PFSK-1 (cell line): Measurements from ENCODE around the gene DCAF15. TPM values are rescaled to one million over a fixed set of nuclear protein-coding genes. Genes with fewer than 3 reads are reported as not detected.
A peak's percentile ranks its signal among the peaks of the same experiment; 100 is the strongest.

ENCODE experiments used
- FOXP2 ChIP-seq: optimal IDR thresholded peaks from 2 replicates; pipeline ENCODE3; 2011; ENCODE audit warnings: borderline replicate concordance, control low read depth, inconsistent platforms; ENCODE audit not compliant: insufficient read depth; ENCODE audit errors: extremely low read length, extremely low read depth
- POLR2AphosphoS5 ChIP-seq: IDR thresholded peaks from 2 replicates; pipeline ENCODE4 v1.6.1; 2012; ENCODE audit warnings: low read depth, mild to moderate bottlenecking, control low read depth, low read length, moderate library complexity
- SIN3A ChIP-seq: IDR thresholded peaks from 2 replicates; pipeline ENCODE4 v1.6.1; 2012; ENCODE audit warnings: mild to moderate bottlenecking, low read length, moderate library complexity, borderline replicate concordance; ENCODE audit not compliant: insufficient read depth
- TAF1 ChIP-seq: IDR thresholded peaks from 2 replicates; pipeline ENCODE4 v1.6.1; 2012; ENCODE audit warnings: low read length, control low read depth, borderline replicate concordance; ENCODE audit not compliant: insufficient read depth
- polyA plus RNA-seq: library from polyadenylated mRNA; unstranded; fragments of >200 nt; gene quantifications from one replicate; pipeline ENCODE4 v1.2.1, GENCODE V29; 2012; ENCODE audit warnings: low read depth, missing spikeins; ENCODE audit not compliant: insufficient read length
- TF ChIP-seq, protein P1 (sequence below), 2 experiments: IDR thresholded peaks; 2 replicates each; pipeline versions ENCODE4 v1.6.1 to v1.8.0; 2011 to 2012; ENCODE audit warnings: low read depth in 2 of 2, low read length in 2 of 2, control low read depth in 1 of 2, inconsistent platforms in 1 of 2, mild to moderate bottlenecking in 1 of 2, moderate library complexity in 1 of 2; ENCODE audit not compliant: insufficient read depth in 1 of 2

DCAF15 gene, protein sequence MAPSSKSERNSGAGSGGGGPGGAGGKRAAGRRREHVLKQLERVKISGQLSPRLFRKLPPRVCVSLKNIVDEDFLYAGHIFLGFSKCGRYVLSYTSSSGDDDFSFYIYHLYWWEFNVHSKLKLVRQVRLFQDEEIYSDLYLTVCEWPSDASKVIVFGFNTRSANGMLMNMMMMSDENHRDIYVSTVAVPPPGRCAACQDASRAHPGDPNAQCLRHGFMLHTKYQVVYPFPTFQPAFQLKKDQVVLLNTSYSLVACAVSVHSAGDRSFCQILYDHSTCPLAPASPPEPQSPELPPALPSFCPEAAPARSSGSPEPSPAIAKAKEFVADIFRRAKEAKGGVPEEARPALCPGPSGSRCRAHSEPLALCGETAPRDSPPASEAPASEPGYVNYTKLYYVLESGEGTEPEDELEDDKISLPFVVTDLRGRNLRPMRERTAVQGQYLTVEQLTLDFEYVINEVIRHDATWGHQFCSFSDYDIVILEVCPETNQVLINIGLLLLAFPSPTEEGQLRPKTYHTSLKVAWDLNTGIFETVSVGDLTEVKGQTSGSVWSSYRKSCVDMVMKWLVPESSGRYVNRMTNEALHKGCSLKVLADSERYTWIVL
- polyA plus RNA-seq, result 68.1 TPM

DNA sequence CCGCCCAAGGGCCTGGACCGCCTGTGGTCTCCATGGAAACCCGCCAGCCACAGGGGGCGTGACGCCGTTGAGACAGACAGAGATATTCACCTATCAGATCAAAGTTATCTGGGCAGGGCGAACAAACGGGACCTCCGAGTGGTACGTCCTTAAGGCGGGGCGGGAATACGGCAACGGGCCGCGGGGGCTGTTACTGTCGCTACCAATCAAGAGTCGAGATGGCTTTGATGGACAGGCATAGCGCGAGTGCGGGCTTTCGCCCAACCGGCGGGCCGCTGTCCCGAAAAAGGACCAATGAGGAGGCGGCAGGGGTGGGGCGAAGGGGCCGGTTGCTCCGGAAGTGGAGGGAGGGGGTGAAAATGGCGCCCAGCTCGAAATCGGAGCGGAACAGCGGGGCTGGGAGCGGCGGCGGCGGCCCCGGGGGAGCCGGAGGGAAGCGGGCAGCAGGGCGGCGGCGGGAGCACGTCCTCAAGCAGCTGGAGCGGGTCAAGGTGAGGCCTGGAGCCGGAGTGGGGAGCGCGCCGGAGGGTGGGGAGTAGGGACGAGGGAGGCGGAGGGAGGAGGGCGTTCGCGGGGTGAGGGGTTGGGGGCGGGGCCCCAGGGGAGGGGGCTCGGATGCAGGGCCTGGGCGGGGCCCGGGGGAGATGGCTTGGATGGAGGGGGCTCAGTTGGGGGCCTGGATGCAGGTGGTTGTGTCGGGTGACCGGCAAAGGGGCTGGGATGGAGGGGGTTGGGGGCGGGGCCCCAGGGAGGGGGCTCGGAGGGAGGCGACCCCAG lies at the start of gene DCAF15:
DCAF15 (plus strand) TSS at position 356 of the 777 bp plus-strand sequence; CDS start at position 360, 4 bp downstream.
- no peak for TF ChIP-seq FOXP2
- TF ChIP-seq, protein P1, sequence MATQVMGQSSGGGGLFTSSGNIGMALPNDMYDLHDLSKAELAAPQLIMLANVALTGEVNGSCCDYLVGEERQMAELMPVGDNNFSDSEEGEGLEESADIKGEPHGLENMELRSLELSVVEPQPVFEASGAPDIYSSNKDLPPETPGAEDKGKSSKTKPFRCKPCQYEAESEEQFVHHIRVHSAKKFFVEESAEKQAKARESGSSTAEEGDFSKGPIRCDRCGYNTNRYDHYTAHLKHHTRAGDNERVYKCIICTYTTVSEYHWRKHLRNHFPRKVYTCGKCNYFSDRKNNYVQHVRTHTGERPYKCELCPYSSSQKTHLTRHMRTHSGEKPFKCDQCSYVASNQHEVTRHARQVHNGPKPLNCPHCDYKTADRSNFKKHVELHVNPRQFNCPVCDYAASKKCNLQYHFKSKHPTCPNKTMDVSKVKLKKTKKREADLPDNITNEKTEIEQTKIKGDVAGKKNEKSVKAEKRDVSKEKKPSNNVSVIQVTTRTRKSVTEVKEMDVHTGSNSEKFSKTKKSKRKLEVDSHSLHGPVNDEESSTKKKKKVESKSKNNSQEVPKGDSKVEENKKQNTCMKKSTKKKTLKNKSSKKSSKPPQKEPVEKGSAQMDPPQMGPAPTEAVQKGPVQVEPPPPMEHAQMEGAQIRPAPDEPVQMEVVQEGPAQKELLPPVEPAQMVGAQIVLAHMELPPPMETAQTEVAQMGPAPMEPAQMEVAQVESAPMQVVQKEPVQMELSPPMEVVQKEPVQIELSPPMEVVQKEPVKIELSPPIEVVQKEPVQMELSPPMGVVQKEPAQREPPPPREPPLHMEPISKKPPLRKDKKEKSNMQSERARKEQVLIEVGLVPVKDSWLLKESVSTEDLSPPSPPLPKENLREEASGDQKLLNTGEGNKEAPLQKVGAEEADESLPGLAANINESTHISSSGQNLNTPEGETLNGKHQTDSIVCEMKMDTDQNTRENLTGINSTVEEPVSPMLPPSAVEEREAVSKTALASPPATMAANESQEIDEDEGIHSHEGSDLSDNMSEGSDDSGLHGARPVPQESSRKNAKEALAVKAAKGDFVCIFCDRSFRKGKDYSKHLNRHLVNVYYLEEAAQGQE (IDR thresholded peaks at IDR 0.05; ENCODE audit: insufficient read depth in 1 of 2, low read depth in 2 of 2, low read length in 2 of 2), result no peak; a peak in 1 of 4 replicates
- TF ChIP-seq SIN3A, result no peak; the same call in 1 of the 2 replicates
- TF ChIP-seq POLR2AphosphoS5, result peak; percentile 63
- TF ChIP-seq TAF1, result peak; percentile 90

- no peak for TF ChIP-seq SIN3A
- no peak for TF ChIP-seq POLR2AphosphoS5
- no peak for TF ChIP-seq FOXP2
- TF ChIP-seq TAF1, result no peak
- TF ChIP-seq, protein P1 (IDR thresholded peaks at IDR 0.05; ENCODE audit: insufficient read depth in 1 of 2, low read depth in 2 of 2, low read length in 2 of 2), result no peak
Observed at GRCh38 chr19:13902993-13903555, 49.2 kb upstream of the DCAF15 start.

DNA sequence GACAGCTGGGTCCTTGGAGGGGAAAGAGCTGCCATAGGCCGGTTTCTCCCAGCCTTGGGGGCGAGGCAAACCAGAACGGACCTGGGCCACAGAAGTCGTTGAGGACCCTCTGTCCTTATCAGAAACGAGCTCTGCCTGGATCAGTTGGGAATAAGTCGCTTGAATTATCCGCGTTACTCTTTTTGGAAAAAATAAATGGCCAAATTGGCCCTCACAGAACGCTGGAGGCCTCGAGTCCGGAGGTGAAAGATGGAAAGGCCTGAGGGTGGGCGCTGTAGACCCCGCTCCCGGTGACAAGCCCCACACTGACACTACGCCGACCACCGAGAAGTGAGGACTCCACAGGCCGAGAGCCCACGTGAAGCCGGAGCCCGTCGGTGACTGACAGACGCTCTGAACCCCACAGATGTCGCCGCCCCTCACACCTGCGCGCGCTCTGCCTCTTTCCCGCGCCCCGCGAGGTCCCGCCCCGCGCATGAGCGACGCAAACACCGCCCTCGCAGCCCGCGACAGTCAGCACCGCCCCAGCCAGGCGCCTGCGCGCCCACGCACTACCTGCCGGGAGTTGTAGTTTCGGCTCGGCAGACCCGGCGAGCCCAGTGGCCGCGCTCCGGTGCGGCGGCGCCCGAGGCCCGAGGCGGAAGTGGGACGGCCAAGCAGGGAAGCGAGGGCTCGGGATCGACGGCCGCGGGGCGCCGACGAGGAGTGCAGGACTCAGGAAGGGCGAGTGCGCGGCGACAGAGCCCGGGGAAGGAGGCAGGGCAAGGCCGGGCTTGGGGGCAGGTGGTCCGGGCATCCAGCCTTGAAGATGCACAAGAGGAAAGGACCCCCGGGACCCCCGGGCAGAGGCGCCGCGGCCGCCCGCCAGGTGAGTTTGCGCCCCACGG lies 46.4 kb upstream of the DCAF15 start, which contains the start of the genes BRME1 and CC2D1A:
BRME1 (minus strand) TSS at position 484 of the 887 bp plus-strand sequence. CDS start 1,225 bp downstream, outside the sequence.
CC2D1A (plus strand) TSS at position 568 of the 887 bp plus-strand sequence; CDS start at position 809, 241 bp downstream.
- TF ChIP-seq, protein P1 (IDR thresholded peaks at IDR 0.05; ENCODE audit: insufficient read depth in 1 of 2, low read depth in 2 of 2, low read length in 2 of 2), result 0 out of 4 replicates have a peak, but pooled peaks of 1 of the 2 experiments have one; percentile 10
- TF ChIP-seq FOXP2 (peak; percentile 92), TAF1 (no peak)

GRCh38 chr19:13906521-13906904 lies 45.8 kb upstream of the DCAF15 start:
- TF ChIP-seq SIN3A, result no peak
- TF ChIP-seq POLR2AphosphoS5, result no peak
- TF ChIP-seq TAF1, result no peak
- TF ChIP-seq FOXP2, result no peak
- TF ChIP-seq, protein P1 (IDR thresholded peaks at IDR 0.05; ENCODE audit: insufficient read depth in 1 of 2, low read depth in 2 of 2, low read length in 2 of 2), result no peak
